ENCODE results near the gene HS1BP3.

Gene HS1BP3

DNA sequence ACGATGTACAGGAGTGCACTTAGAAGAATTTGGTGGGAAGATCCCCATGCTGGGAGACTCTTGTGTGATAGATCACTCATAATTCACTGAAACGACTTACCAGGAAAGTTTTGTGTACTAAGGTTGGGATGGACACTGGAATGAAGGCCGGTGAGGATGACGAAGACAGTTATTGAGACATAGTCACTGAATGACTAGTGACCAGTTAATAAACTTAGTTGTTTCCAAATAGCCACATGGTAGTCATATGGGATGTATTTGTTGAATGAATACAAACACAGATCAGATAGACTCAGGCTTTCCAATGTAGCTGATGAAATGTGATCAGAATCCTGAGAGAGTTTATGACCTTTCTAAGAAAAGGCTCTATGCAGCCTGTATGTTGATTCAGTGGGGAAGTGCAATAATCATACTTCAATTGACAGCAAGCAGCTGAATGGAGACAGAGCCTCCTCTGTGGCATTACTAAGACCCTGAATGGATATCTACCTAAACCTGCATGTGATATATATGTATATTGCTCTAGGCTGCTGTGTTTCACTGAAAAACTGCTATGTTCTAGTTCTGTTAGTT, 36.4 kb upstream of the HS1BP3 start:
- Histone ChIP-seq H3K9me3 (ENCODE audit: control insufficient read depth, low read length) (no peaks in the 10 kb centered on the region), H2AFZ (no peak overlapping the region), H3K9ac (no peak overlapping the region), H3K27me3 (ENCODE audit: control insufficient read depth, insufficient read depth, low read length) (no peaks in the 10 kb centered on the region), H3K79me2 (no peaks in the 10 kb centered on the region), H3K27ac (no peak overlapping the region), H3K36me3 (ENCODE audit: control insufficient read depth, insufficient read depth, low read length) (no peaks in the 10 kb centered on the region), H3K4me3 (ENCODE audit: low read depth, low read length) (no peak overlapping the region), H3K4me1 (no peaks in the 10 kb centered on the region), H3K4me2 (ENCODE audit: low read length) (no peak overlapping the region)
- TF ChIP-seq, protein P1, sequence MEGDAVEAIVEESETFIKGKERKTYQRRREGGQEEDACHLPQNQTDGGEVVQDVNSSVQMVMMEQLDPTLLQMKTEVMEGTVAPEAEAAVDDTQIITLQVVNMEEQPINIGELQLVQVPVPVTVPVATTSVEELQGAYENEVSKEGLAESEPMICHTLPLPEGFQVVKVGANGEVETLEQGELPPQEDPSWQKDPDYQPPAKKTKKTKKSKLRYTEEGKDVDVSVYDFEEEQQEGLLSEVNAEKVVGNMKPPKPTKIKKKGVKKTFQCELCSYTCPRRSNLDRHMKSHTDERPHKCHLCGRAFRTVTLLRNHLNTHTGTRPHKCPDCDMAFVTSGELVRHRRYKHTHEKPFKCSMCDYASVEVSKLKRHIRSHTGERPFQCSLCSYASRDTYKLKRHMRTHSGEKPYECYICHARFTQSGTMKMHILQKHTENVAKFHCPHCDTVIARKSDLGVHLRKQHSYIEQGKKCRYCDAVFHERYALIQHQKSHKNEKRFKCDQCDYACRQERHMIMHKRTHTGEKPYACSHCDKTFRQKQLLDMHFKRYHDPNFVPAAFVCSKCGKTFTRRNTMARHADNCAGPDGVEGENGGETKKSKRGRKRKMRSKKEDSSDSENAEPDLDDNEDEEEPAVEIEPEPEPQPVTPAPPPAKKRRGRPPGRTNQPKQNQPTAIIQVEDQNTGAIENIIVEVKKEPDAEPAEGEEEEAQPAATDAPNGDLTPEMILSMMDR (IDR thresholded peaks at IDR 0.05): no peak

GRCh38 chr2:20684581-20685063, 33.7 kb upstream of the HS1BP3 start:
- Histone ChIP-seq H3K36me3 (ENCODE audit: control insufficient read depth, insufficient read depth, low read length) (no peaks in the 10 kb centered on the region), H3K79me2 (no peaks in the 10 kb centered on the region), H2AFZ (no peak overlapping the region), H3K27me3 (ENCODE audit: control insufficient read depth, insufficient read depth, low read length) (no peaks in the 10 kb centered on the region), H3K4me2 (ENCODE audit: low read length) (no peak overlapping the region), H3K4me1 (no peaks in the 10 kb centered on the region), H3K9me3 (ENCODE audit: control insufficient read depth, low read length) (no peaks in the 10 kb centered on the region), H3K27ac (no peak overlapping the region), H3K9ac (no peak overlapping the region), H3K4me3 (ENCODE audit: low read depth, low read length) (no peak overlapping the region)
- TF ChIP-seq, protein P1 (IDR thresholded peaks at IDR 0.05): no peak

GRCh38 chr2:20682167-20682920, 31.4 kb upstream of the HS1BP3 start:
- H3K27me3 ChIP-seq (ENCODE audit: control insufficient read depth, insufficient read depth, low read length): no peaks in the 10 kb centered on the region
- H3K79me2 ChIP-seq: no peaks in the 10 kb centered on the region
- no peaks in the 10 kb centered on the region for H3K9me3 ChIP-seq (ENCODE audit: control insufficient read depth, low read length)
- H3K27ac ChIP-seq: no peak overlapping the region
- no peak overlapping the region for H3K4me2 ChIP-seq (ENCODE audit: low read length)
- no peak overlapping the region for H3K9ac ChIP-seq
- H3K36me3 ChIP-seq (ENCODE audit: control insufficient read depth, insufficient read depth, low read length): no peaks in the 10 kb centered on the region
- H3K4me1 ChIP-seq: no peaks in the 10 kb centered on the region
- TF ChIP-seq, protein P1 (IDR thresholded peaks at IDR 0.05): peak; percentile 14
- no peak overlapping the region for H3K4me3 ChIP-seq (ENCODE audit: low read depth, low read length)
- no peak overlapping the region for H2AFZ ChIP-seq

DNA sequence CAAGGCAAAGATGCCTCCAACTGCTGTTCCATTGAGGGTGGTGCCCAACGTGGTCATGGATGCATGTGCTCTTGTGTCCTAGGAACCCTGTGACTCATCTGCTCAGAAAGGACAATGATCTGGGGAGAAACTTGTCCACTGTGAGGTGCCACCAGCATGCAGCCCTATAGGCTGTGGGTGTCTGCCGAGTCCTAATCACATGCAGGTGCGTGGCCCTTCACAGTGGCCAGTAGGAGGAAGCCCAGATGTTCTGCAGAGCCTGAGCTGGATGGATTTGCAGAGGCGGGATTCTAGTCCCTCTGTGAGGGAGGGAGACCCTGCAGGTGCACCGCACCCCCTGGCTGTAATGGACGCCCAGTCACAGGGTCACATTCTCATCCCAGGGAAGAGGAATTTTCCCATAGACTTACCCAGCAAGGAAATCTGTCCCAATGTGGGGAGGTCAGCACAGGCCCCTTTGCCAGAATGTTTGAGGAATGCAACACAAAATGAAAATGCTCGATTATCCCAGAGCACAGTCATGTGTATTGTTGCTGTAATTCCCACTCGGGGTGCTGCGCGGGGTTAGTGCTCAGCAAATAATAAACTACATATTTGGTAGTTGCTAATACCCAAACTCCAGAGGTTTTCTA, 30.0 kb upstream of the HS1BP3 start:
- Histone ChIP-seq H3K4me1 (no peaks in the 10 kb centered on the region), H3K79me2 (no peaks in the 10 kb centered on the region), H3K27ac (no peak overlapping the region), H3K9me3 (ENCODE audit: control insufficient read depth, low read length) (no peaks in the 10 kb centered on the region), H3K36me3 (ENCODE audit: control insufficient read depth, insufficient read depth, low read length) (no peaks in the 10 kb centered on the region), H3K27me3 (ENCODE audit: control insufficient read depth, insufficient read depth, low read length) (no peaks in the 10 kb centered on the region), H3K4me3 (ENCODE audit: low read depth, low read length) (no peak overlapping the region), H3K9ac (no peak overlapping the region), H3K4me2 (ENCODE audit: low read length) (no peak overlapping the region), H2AFZ (no peak overlapping the region)
- TF ChIP-seq, protein P1 (IDR thresholded peaks at IDR 0.05): no peak
